NCI-H2029 (cell line): ENCODE measurements around the gene KRTAP5-6.

Experiments used
- DNase-seq: peaks from one replicate; lab custom pipeline; 2025; lab: John Stamatoyannopoulos, UW

The KRTAP5-6 gene

GRCh38 chr11:1702506-1702905, 5.5 kb downstream of the KRTAP5-6 start:
- no peak for DNase-seq

- no peak for DNase-seq
Measured at GRCh38 chr11:1703146-1703545, 6.2 kb downstream of the KRTAP5-6 start.

- no peak for DNase-seq
Measured at GRCh38 chr11:1705126-1706052, 8.4 kb downstream of the KRTAP5-6 start.

GRCh38 chr11:1706634-1707400, 9.8 kb downstream of the KRTAP5-6 start:
- no peak for DNase-seq

- DNase-seq: no peak
Measured at GRCh38 chr11:1707751-1708150, 10.8 kb downstream of the KRTAP5-6 start.

- DNase-seq: no peak
Measured at GRCh38 chr11:1708716-1709115, 11.7 kb downstream of the KRTAP5-6 start.

GRCh38 chr11:1714908-1715885, 18.2 kb downstream of the KRTAP5-6 start:
- DNase-seq: peak; percentile 59

- DNase-seq: no peak
Measured at GRCh38 chr11:1717745-1718144, 20.8 kb downstream of the KRTAP5-6 start.

GRCh38 chr11:1718326-1718725, 21.3 kb downstream of the KRTAP5-6 start:
- no peak for DNase-seq

- DNase-seq: no peak
Measured at GRCh38 chr11:1719781-1720180, 22.8 kb downstream of the KRTAP5-6 start.

- DNase-seq: no peak
Measured at GRCh38 chr11:1727096-1727690, 30.2 kb downstream of the KRTAP5-6 start.

GRCh38 chr11:1727861-1728260, 30.9 kb downstream of the KRTAP5-6 start:
- DNase-seq: no peak

- no peak for DNase-seq
Measured at GRCh38 chr11:1728301-1728700, 31.3 kb downstream of the KRTAP5-6 start.

- DNase-seq: no peak
Measured at GRCh38 chr11:1728931-1729691, 32.1 kb downstream of the KRTAP5-6 start.

GRCh38 chr11:1729692-1730011, 32.7 kb downstream of the KRTAP5-6 start:
- DNase-seq: no peak

GRCh38 chr11:1730059-1730629, 33.1 kb downstream of the KRTAP5-6 start:
- no peak for DNase-seq

- DNase-seq: no peak
Measured at GRCh38 chr11:1731451-1732059, 34.6 kb downstream of the KRTAP5-6 start.

GRCh38 chr11:1732418-1733008, 35.5 kb downstream of the KRTAP5-6 start:
- DNase-seq: no peak

GRCh38 chr11:1733009-1733715, 36.2 kb downstream of the KRTAP5-6 start:
- DNase-seq: no peak
